ENCODE data around the gene RAB11FIP3. TPM values are rescaled to one million over a fixed set of nuclear protein-coding genes. Genes with fewer than 3 reads are reported as not detected.

RAB11FIP3 gene
- total RNA-seq, 4 donors from 2014 or later = 27.0 to 50.1 (median 34.8) TPM

DNA sequence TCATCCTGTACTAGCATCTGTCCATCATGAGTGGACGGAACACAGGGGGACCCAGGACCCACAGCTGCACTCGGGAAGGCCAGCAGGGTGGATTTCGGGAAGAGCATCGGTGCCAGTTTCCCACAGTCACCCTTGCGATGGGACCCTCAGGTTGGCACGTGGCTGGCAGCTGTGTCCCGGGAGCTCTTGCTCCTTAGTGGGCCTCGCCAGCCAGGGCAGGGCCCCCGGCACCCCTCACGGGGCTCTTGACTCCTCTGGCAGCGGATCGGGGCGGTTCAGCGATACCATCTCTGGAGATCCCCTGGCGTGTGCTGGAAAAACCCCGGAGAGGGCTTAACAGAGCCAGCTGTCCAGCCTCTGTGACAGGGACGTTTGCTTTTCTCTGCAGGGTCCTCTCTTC is 111.3 kb downstream of the RAB11FIP3 start:
- H3K4me1 ChIP-seq = peaks cover 36 to 39% of the 10 kb centered on the region in 2 donors
- no peaks in the 10 kb centered on the region for H3K27me3 ChIP-seq
- intact Hi-C loops (cut with DNase I; ENCODE audit: low total_unique reads) = no loop called here
- H3K9me3 ChIP-seq = no peaks in the 10 kb centered on the region
- H3K4me3 ChIP-seq = no peak overlapping the region
- ATAC-seq (no peak), DNase-seq (no peak)
- peak overlapping the region; percentile 25 to 94 (median 92) for H3K27ac ChIP-seq
- TF ChIP-seq, protein P1, sequence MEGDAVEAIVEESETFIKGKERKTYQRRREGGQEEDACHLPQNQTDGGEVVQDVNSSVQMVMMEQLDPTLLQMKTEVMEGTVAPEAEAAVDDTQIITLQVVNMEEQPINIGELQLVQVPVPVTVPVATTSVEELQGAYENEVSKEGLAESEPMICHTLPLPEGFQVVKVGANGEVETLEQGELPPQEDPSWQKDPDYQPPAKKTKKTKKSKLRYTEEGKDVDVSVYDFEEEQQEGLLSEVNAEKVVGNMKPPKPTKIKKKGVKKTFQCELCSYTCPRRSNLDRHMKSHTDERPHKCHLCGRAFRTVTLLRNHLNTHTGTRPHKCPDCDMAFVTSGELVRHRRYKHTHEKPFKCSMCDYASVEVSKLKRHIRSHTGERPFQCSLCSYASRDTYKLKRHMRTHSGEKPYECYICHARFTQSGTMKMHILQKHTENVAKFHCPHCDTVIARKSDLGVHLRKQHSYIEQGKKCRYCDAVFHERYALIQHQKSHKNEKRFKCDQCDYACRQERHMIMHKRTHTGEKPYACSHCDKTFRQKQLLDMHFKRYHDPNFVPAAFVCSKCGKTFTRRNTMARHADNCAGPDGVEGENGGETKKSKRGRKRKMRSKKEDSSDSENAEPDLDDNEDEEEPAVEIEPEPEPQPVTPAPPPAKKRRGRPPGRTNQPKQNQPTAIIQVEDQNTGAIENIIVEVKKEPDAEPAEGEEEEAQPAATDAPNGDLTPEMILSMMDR (IDR thresholded peaks at IDR 0.05 in 4 of 5, conservative IDR thresholded peaks at IDR 0.05 in 1 of 5) = no peak
- TF ChIP-seq POLR2A (IDR thresholded peaks at IDR 0.05) = no peak
- peaks cover 0 to 16% of the 10 kb centered on the region in 2 donors for H3K36me3 ChIP-seq
- in situ Hi-C loops (cut with MboI; ENCODE audit: low sequenced_read_pairs in 4 of 4) = no loop called here

DNA sequence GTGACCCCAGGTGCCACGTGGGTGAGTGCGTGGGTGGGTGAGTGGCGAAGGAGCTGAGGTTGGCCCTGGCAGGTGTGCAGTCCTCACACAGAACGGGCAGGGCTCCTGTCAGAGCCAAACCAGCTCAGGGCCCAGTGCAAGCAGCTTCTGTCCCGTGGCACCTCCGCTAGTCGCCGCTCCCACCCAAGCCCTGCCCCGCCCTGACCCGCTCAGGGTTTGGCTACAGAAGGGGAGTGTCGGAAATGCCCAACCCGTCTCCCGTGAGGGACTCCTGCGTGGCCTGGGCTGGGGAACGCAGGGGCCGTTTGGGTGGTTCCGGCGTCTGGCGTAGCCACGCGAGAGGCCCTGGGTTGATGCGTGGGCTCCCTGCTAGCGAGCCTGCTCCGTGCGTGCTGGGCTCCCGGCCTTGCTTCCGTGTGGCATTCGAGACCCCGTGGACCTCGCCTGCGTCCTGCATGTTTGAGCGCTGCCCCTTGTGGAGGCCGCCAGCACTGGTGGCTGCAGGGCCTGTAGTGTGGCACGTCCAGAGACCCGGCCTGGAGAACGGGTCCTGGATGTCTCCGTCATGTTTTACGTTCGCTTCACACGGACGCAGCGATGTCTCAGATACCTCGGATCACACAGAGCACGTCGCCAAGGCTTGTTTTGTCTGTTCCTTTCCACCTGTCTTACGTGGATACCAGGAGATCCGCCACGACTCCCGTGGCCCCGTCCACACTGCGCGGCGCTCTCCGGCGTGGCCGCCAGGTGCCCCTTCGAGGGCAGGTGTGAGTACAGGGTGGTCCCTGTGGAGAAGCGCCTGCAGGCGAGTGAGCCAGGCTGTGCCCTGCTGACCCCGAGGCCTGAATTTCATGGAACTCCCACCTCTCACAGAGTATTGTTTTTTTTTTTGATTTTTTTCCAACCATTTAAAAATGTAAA is 112.2 kb downstream of the RAB11FIP3 start:
- no peaks in the 10 kb centered on the region for H3K27me3 ChIP-seq
- ATAC-seq (no peak), DNase-seq (no peak)
- intact Hi-C loops (cut with DNase I; ENCODE audit: low total_unique reads) = no loop called here
- in situ Hi-C loops (cut with MboI; ENCODE audit: low sequenced_read_pairs in 4 of 4) = no loop called here
- no peaks in the 10 kb centered on the region for H3K9me3 ChIP-seq
- H3K4me3 ChIP-seq = no peak overlapping the region
- TF ChIP-seq POLR2A (IDR thresholded peaks at IDR 0.05) = no peak
- TF ChIP-seq, protein P1 (IDR thresholded peaks at IDR 0.05 in 4 of 5, conservative IDR thresholded peaks at IDR 0.05 in 1 of 5) = no peak
- peaks cover 0 to 16% of the 10 kb centered on the region in 2 donors for H3K36me3 ChIP-seq
- H3K27ac ChIP-seq = peak overlapping the region in 2 of 4 donors; percentile 25 to 93
- H3K4me1 ChIP-seq = peaks cover 32 to 36% of the 10 kb centered on the region in 2 donors

DNA sequence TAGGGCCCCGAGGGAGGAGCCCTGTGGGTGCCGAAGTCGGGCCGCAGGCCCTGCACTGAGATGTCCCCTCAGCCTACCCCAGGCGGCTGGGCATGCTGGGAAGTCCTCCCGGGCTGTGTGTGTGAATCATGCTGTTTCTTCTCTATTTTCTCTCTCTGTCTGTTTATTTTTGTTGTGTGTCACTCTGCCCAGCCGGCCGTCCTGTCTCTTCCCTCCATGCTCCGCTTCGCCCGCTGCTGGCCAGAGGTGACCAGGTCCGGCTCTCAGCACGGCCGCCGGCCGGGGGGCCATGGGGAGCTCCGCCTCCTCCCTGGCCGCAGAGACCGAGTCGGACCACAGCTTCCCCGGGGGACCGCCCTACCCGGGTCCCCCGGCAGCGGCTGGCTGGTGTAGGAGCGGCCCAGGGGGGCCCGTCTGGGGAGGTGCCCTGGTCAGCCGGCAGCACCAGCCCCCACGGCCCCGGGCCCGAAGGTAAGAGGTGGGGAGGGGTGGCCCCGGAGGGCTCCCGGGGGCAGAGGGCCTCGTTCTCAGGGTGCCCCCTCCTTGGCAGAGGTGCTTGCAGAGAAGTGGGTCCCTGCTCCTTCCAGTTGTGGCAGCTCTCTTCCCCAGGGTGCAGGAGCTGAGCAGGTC is 114.6 kb downstream of the RAB11FIP3 start:
- H3K27ac ChIP-seq = no peak overlapping the region
- intact Hi-C loops (cut with DNase I; ENCODE audit: low total_unique reads) (no loop called here), in situ Hi-C loops (cut with MboI; ENCODE audit: low sequenced_read_pairs in 4 of 4) (no loop called here)
- DNase-seq (no peak), ATAC-seq (no peak)
- H3K9me3 ChIP-seq = no peaks in the 10 kb centered on the region
- no peaks in the 10 kb centered on the region for H3K27me3 ChIP-seq
- H3K4me1 ChIP-seq = peaks cover 11 to 17% of the 10 kb centered on the region in 2 donors
- no peak for TF ChIP-seq POLR2A (IDR thresholded peaks at IDR 0.05)
- TF ChIP-seq, protein P1 (IDR thresholded peaks at IDR 0.05 in 4 of 5, conservative IDR thresholded peaks at IDR 0.05 in 1 of 5) = no peak
- no peak overlapping the region for H3K4me3 ChIP-seq
- peaks cover 0 to 16% of the 10 kb centered on the region in 2 donors for H3K36me3 ChIP-seq

DNA sequence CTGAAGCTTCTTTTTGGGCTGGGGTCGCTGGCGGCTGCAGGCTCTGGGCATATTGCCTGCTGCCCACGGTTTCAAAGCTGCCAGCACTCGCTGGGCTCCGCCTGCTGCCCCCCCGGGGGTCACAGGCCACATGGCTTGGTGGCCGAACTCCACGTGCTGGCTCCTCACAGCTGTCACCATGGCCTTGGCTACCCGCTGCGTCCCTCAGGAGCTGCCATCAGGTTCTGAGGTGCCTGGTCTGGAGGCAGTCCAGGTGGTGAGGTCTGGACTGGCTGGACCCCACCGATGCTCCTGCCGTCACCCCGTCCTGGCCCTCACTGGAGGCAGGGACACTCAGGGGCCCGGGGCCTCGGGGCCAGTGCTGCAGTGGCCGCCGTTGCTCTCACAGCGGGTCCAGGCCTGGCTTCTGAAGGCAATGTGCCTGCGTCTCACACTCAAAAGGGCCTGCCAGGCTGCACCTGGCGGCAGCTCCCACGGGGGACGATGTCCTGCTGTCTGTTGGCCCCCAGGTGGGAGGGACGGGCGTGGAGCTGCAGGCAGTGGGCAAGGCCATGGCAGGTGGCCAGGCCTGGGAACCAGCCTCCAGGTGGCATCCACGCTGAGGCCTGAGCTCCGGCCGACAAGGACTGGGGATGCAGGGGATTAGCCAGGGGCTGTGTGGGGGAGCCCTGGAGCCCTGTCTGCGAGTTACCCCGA is 115.3 kb downstream of the RAB11FIP3 start:
- no peak for DNase-seq
- TF ChIP-seq POLR2A (IDR thresholded peaks at IDR 0.05) = no peak
- TF ChIP-seq, protein P1 (IDR thresholded peaks at IDR 0.05 in 4 of 5, conservative IDR thresholded peaks at IDR 0.05 in 1 of 5) = no peak
- peak in 1 of 2 donors; percentile 24 for ATAC-seq
- peaks cover 0 to 16% of the 10 kb centered on the region in 2 donors for H3K36me3 ChIP-seq
- no peak overlapping the region for H3K4me3 ChIP-seq
- no peaks in the 10 kb centered on the region for H3K27me3 ChIP-seq
- no peak overlapping the region for H3K27ac ChIP-seq
- in situ Hi-C loops (cut with MboI; ENCODE audit: low sequenced_read_pairs in 4 of 4) (no loop called here), intact Hi-C loops (cut with DNase I; ENCODE audit: low total_unique reads) (no loop called here)
- H3K9me3 ChIP-seq = no peaks in the 10 kb centered on the region
- H3K4me1 ChIP-seq = peaks cover 4 to 10% of the 10 kb centered on the region in 2 donors

Data from gastrocnemius medialis (tissue), 4 donors.